ENCODE measurements around the gene ATOH8.

Gene ATOH8

DNA sequence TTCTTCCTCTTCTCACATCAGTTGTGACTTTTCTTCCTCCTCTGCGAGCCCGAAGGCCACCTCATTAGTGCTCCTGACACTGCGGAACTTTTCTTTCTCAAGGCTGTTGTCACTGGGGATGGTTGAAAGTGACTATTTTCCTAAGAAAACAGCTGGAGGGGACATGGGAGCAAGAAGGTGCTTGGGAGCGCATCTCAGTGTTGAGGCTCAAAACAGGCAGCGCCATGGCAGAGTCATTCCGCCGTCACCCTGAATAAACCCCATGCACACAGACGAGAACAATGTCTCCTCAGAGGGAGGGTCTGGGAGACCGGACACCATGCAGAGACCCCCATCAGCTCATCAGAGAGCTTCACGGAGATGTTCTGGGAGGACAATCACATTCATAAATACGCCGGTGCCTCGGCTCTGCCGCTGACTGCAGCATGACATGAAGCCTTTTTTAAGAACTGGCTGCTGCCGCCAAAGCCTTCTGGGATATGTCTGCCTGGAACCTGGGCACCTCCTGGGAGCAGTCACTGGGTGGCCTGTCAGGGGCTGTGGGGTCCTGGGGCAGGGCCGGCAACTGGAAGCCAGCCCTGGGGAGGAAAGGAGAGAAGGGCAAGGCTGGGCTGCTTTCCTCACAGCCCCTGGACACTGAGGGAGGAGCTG, 19.2 kb downstream of the ATOH8 start:
- DNase-seq (ENCODE audit: low read depth, low spot score): no peak
- POLR2A ChIA-PET: interaction anchor here (0.9 to 2.4 kb wide), 10 partner anchors 11 to 53 kb away, joined by 3 to 22 read pairs (median 5); no protein-coding TSS in a partner anchor
- TF ChIP-seq, protein P1, sequence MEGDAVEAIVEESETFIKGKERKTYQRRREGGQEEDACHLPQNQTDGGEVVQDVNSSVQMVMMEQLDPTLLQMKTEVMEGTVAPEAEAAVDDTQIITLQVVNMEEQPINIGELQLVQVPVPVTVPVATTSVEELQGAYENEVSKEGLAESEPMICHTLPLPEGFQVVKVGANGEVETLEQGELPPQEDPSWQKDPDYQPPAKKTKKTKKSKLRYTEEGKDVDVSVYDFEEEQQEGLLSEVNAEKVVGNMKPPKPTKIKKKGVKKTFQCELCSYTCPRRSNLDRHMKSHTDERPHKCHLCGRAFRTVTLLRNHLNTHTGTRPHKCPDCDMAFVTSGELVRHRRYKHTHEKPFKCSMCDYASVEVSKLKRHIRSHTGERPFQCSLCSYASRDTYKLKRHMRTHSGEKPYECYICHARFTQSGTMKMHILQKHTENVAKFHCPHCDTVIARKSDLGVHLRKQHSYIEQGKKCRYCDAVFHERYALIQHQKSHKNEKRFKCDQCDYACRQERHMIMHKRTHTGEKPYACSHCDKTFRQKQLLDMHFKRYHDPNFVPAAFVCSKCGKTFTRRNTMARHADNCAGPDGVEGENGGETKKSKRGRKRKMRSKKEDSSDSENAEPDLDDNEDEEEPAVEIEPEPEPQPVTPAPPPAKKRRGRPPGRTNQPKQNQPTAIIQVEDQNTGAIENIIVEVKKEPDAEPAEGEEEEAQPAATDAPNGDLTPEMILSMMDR (IDR thresholded peaks at IDR 0.05; ENCODE audit: insufficient read depth, low read length, missing control alignments): no peak
- CTCF ChIA-PET: interaction anchor here (1.5 to 21.5 kb wide), 5 partner anchors 19 to 44 kb away, joined by 3 to 463 read pairs (median 8); partner anchors contain the start of gene ATOH8
- peak overlapping the region; percentile 38 for H3K4me3 ChIP-seq (ENCODE audit: low read depth, low read length)

DNA sequence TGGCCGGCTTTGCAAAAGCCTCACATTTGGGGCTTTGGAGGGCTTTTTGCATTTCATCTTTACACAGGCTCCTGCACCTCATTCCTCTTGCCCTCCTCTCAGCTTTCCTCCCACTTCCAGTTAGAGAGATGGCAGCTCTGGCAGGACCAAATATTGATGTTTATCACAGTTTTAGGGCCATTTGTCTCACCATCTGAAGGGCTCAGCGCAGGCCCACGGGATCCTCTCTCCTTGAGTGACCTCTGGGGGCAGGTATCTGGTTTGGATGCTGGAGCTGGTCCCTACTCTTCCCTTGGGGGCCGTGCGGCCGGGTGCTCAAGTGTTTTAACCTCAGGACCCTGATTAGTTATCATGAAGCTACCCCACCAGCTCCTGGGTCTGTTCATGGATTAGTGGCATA, 19.9 kb downstream of the ATOH8 start:
- TF ChIP-seq, protein P1 (IDR thresholded peaks at IDR 0.05; ENCODE audit: insufficient read depth, low read length, missing control alignments): no peak
- ChIA-PET CTCF (interaction anchor here (1.5 to 21.5 kb wide), 5 partner anchors 12 to 48 kb away, joined by 3 to 463 read pairs (median 8); partner anchors contain the start of gene ATOH8), POLR2A (interaction anchor here (1.0 to 1.4 kb wide), 2 partner anchors 11 to 32 kb away, joined by 3 to 4 read pairs; no protein-coding TSS in a partner anchor)

DNA sequence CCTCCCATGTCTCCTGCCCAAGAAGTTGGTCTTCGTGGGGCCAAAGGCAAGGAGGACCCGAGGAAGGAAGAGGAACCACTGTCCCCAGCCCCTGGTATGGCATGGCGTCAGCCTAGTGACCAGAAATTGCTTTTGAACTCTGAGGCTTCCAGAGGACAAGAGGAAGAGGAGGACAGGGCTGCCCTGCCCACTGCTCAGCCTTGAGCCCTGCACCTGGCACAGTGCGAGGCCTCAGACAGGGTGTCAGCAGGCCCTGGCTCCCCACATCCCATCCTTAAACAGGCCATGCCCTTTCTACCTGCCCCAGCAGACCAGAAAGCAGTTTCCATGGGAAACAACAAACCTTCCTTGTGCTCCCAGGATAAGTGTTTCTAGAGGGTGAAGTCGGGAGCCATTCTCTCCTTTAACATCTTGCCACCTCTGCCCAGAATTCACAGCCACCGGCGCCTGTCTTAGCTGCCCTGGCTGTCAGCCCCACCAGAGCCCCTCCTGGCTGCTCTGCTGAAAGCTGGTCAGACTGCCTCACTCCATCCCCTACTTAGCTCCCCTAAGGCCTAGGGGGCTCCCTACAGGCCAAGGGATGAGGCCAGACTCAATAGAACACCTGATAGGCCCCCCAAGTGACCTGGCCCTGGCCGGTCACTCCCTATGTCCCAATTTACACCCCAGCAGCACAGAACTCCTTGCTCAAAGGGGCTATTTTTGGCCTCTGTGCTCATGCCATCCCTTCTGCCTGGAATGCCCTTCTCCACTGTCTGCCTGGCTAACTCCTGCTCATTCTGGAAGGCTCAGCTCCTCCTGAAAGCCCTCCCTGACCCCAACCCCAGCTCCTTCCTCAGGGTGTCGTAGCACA, 20.6 kb downstream of the ATOH8 start:
- POLR2A ChIA-PET: interaction anchor here (1.0 to 1.4 kb wide), 2 partner anchors 11 to 32 kb away, joined by 3 to 4 read pairs; no protein-coding TSS in a partner anchor
- no peak overlapping the region for H3K4me3 ChIP-seq (ENCODE audit: low read depth, low read length)
- TF ChIP-seq, protein P1 (IDR thresholded peaks at IDR 0.05; ENCODE audit: insufficient read depth, low read length, missing control alignments): no peak
- DNase-seq (ENCODE audit: low read depth, low spot score): no peak
- CTCF ChIA-PET: interaction anchor here (0.8 to 21.5 kb wide), 8 partner anchors 11 to 49 kb away, joined by 3 to 463 read pairs (median 6); partner anchors contain the start of gene ATOH8

More for the DNA sequence above, 19.9 kb downstream of the ATOH8 start:
- H3K4me3 ChIP-seq (ENCODE audit: low read depth, low read length): no peak overlapping the region
- no peak for DNase-seq (ENCODE audit: low read depth, low spot score)

DNA sequence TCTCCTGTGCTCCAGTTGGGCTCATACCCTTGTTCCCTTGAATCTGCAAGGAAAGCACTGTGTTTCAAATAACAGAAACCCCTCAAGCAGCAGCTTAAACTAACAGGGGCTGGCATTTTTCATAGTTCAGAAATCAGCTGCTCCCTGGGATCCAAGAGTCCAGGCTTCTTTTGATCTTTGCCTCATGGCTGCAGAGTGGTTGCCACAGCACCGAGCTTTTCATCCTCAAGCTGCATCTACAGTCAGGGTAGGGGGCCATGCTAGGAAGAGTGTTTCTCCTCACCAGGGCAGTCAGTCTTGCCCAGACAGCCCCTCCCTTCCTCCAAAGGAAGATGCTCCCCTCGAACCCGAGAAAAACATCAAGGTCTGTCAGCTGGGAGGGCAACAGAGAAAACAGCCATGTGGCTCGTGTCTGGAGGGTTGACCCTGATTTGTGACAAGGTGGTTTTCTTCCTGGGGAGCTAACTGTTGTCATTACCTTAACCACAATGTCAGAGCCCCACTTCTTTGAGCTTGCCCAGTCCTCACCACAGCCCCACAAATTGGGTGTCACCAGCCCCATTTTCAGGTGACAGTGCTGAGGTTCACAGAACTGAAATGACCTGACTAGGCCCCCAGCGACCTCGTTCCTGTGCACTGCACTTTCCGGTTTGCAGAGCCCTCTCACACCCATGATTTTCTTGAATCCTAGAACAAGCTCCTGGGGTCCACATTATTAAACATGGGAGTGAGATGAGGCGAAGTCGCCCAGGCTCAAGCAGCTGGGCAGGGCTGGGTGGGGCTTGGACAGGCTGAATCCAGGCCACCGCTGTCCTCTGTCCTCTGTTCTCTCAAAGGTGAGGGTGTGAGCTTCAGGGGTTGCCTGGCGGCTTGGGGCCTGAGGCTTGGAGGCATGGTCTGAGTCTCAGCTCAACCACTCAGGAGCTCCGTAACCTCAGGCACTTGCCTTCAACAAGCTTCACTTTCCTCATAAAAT, 21.9 kb downstream of the ATOH8 start:
- no peak overlapping the region for H3K4me3 ChIP-seq (ENCODE audit: low read depth, low read length)
- ChIA-PET POLR2A (no interaction called here), CTCF (interaction anchor here (0.8 to 21.5 kb wide), 9 partner anchors 10 to 304 kb away, joined by 3 to 463 read pairs (median 4); partner anchors contain the start of gene ATOH8)
- no peak for DNase-seq (ENCODE audit: low read depth, low spot score)
- TF ChIP-seq, protein P1 (IDR thresholded peaks at IDR 0.05; ENCODE audit: insufficient read depth, low read length, missing control alignments): no peak

DNA sequence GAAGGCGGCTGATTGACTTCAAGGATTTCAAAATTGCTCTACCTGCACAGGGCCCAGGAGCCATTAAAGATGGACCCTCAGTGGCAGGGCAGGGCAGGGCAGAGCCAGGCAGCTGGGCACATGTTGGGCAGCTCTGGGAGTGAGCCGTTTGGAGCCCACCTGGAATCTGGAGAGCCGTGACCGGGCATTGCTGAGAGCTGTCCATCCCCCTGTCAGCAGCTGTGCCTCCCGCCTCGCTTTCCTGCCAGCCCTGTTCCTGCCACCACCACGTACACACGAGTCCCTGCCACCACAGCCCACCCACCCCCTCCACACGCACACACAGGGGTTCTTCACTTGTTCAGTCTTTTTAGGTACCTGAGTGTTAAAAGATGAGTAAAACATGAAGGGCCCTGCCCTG, 22.9 kb downstream of the ATOH8 start:
- H3K4me3 ChIP-seq (ENCODE audit: low read depth, low read length): no peak overlapping the region
- TF ChIP-seq, protein P1 (IDR thresholded peaks at IDR 0.05; ENCODE audit: insufficient read depth, low read length, missing control alignments): no peak
- no peak for DNase-seq (ENCODE audit: low read depth, low spot score)
- ChIA-PET POLR2A (no interaction called here), CTCF (interaction anchor here (1.1 to 21.5 kb wide), 5 partner anchors 9 to 303 kb away, joined by 3 to 463 read pairs (median 8); partner anchors contain the start of gene ATOH8)

All from AG04449 (cell line).